Naive thymus-derived CD4-positive, alpha-beta T cell (primary cell): ENCODE data around the gene TPI1. TPM values are rescaled to one million over a fixed set of nuclear protein-coding genes. Genes with fewer than 3 reads are reported as not detected.
"Not testable (repeated sequence)": the region's sequence is repeated elsewhere in the genome, so short reads cannot be mapped to it uniquely, and the experiment has no call there.

ENCODE experiments used
- ATAC-seq: fragments of 150-1000 bp; cut with Tn5 transposase; 2 replicates; pipeline ENCODE4 v1.10.0; 2021; ENCODE audit warnings: mild to moderate bottlenecking, moderate library complexity
- CTCF ChIA-PET: fragments of 350-600 bp; sonication (Branson Sonifier 250); formaldehyde crosslinking; loops from one replicate; lab custom pipeline; 2021; ENCODE audit warnings: antibody characterized with exemption; lab: Charles Lee
- POLR2A ChIA-PET: fragments of 350-600 bp; sonication (Branson Sonifier 250); formaldehyde crosslinking; loops from one replicate; lab custom pipeline; 2021; ENCODE audit warnings: antibody characterized with exemption, inconsistent platforms; lab: Charles Lee
- DNase-seq, 9 donors: peaks; one replicate each; pipeline versions ENCODE4 v3.0.0 to v3.0.0-alpha.2; 2020 to 2022; ENCODE audit warnings: mixed read lengths in 1 of 9
- H3K27ac ChIP-seq: one replicate; pipeline ENCODE4 v1.7.0; 2013; ENCODE audit warnings: mild to moderate bottlenecking, low read depth, low read length, moderate library complexity
- H3K27me3 ChIP-seq, 2 donors: one replicate each; pipeline ENCODE4 v1.7.0; 2013; ENCODE audit warnings: low read length in 2 of 2, mild to moderate bottlenecking in 2 of 2, moderate library complexity in 2 of 2; ENCODE audit not compliant: control insufficient read depth in 2 of 2, insufficient read depth in 2 of 2
- H3K36me3 ChIP-seq, 3 experiments: 1 replicate in 2 of 3; 2 replicates in 1 of 3; pipeline ENCODE4 v1.7.0; 2013; ENCODE audit warnings: low read length in 3 of 3, mild to moderate bottlenecking in 3 of 3, moderate library complexity in 1 of 3; ENCODE audit not compliant: insufficient read depth in 3 of 3, control insufficient read depth in 2 of 3
- H3K4me1 ChIP-seq, 2 donors: one replicate each; pipeline ENCODE4 v1.7.0; 2013; ENCODE audit warnings: low read length in 2 of 2, mild to moderate bottlenecking in 2 of 2, moderate library complexity in 1 of 2; ENCODE audit not compliant: control insufficient read depth in 2 of 2, insufficient read depth in 2 of 2
- H3K4me3 ChIP-seq: 2 replicates; pipeline ENCODE4 v1.7.0; 2013; ENCODE audit warnings: mild to moderate bottlenecking, low read length
- H3K9me3 ChIP-seq, 3 experiments: 1 replicate in 2 of 3; 2 replicates in 1 of 3; pipeline ENCODE4 v1.7.0; 2013; ENCODE audit warnings: low read length in 3 of 3; ENCODE audit not compliant: control insufficient read depth in 2 of 3
- H3K27ac Mint-ChIP-seq, 9 donors: one replicate each; pipeline ENCODE4 v1.8.0; 2020 to 2022; ENCODE audit warnings: mixed read lengths in 9 of 9, mild to moderate bottlenecking in 8 of 9, moderate library complexity in 5 of 9, inconsistent platforms in 2 of 9
- H3K27me3 Mint-ChIP-seq, 5 donors: one replicate each; pipeline ENCODE4 v1.8.0; 2021 to 2022; ENCODE audit warnings: mixed read lengths in 5 of 5, mild to moderate bottlenecking in 1 of 5
- H3K36me3 Mint-ChIP-seq, 5 donors: one replicate each; pipeline ENCODE4 v1.8.0; 2020 to 2022; ENCODE audit warnings: mixed read lengths in 5 of 5, mild to moderate bottlenecking in 3 of 5, inconsistent platforms in 1 of 5
- H3K4me1 Mint-ChIP-seq, 7 donors: one replicate each; pipeline ENCODE4 v1.8.0; 2020 to 2022; ENCODE audit warnings: mixed read lengths in 7 of 7, mild to moderate bottlenecking in 3 of 7, inconsistent platforms in 1 of 7
- H3K4me3 Mint-ChIP-seq, 10 donors: one replicate each; pipeline ENCODE4 v1.8.0; 2020 to 2022; ENCODE audit warnings: mild to moderate bottlenecking in 10 of 10, mixed read lengths in 10 of 10, moderate library complexity in 6 of 10, inconsistent platforms in 2 of 10
- H3K9me3 Mint-ChIP-seq, 11 donors: one replicate each; pipeline ENCODE4 v1.8.0; 2020 to 2022; ENCODE audit warnings: mixed read lengths in 11 of 11, mild to moderate bottlenecking in 4 of 11, inconsistent platforms in 1 of 11, moderate library complexity in 1 of 11
- intact Hi-C, 2 donors: fragments of 100-400 bp; cut with micrococcal nuclease; formaldehyde crosslinking; loops; one replicate each; pipeline ENCODE4 v1.15.1; 2023
- polyA plus RNA-seq, 2 donors: library from polyadenylated mRNA; unstranded; fragments of 300-500 nt; fragmentation: Illumina TruSeq; gene quantifications; one replicate each; pipeline ENCODE4 v1.2.3, GENCODE V29; 2021
- total RNA-seq, 6 experiments: library from RNA in 5 of 6; stranded (reverse) in 5 of 6; gene quantifications; 1 replicate in 5 of 6; 2 replicates in 1 of 6; pipeline ENCODE4 v1.2.3 and lab custom pipeline; 2021 to 2026

The TPI1 gene
- total and polyA plus RNA-seq, 7 experiments from 2014 or later: 89.7 to 1,293 (median 163) TPM

GRCh38 chr12:6869049-6870021, 2.0 kb downstream of the TPI1 start:
- Mint-ChIP-seq H3K4me3 (peak overlapping the region; percentile 87 to 93 (median 89)), H3K27ac (peak overlapping the region; percentile 74 to 90 (median 80)), H3K27me3 (no peaks in the 10 kb centered on the region), H3K4me1 (peaks cover 36 to 59% (median 48%) of the 10 kb centered on the region in 7 donors), H3K36me3 (peaks cover 0 to 52% (median 9%) of the 10 kb centered on the region in 5 donors), H3K9me3 (no peaks in the 10 kb centered on the region)
- Histone ChIP-seq H3K27me3 (no peaks in the 10 kb centered on the region), H3K9me3 (no peaks in the 10 kb centered on the region), H3K36me3 (peaks cover 0 to 43% (median 6%) of the 10 kb centered on the region in 3 experiments), H3K4me3 (no peak overlapping the region), H3K27ac (peak overlapping the region; percentile 82), H3K4me1 (peaks cover 39 to 42% of the 10 kb centered on the region in 2 donors)
- intact Hi-C loops: loop anchor here (1.0 to 5.0 kb wide), 16 partner anchors 45 to 1828 kb away; partner anchors contain the start of genes C1R (in 2 of the 2), C12orf57 (in 1 of the 2), C1RL (in 1 of the 2) and ENO2 (in 1 of the 2)
- ATAC-seq (peak; percentile 16), DNase-seq (peak; percentile 72 to 89 (median 81))
- CTCF ChIA-PET: interaction anchor here (0.6 to 6.9 kb wide), 27 partner anchors 9 to 243 kb away, joined by 3 to 45 read pairs (median 4); partner anchors contain the start of genes C12orf57, C1RL, CDCA3 and ENO2
- POLR2A ChIA-PET: interaction anchor here (0.6 to 6.5 kb wide), 26 partner anchors 8 to 436 kb away, joined by 3 to 90 read pairs (median 4); partner anchors contain the start of genes C12orf57, CDCA3, MLF2 and P3H3

GRCh38 chr12:6870304-6870703, 3.0 kb downstream of the TPI1 start:
- not testable (repeated sequence) for DNase-seq, H3K27me3 Mint-ChIP-seq, H3K4me3 ChIP-seq, H3K9me3 Mint-ChIP-seq, H3K27me3 ChIP-seq, H3K9me3 ChIP-seq, ATAC-seq
- ChIA-PET POLR2A (interaction anchor here (0.6 to 4.4 kb wide), 5 partner anchors 9 to 75 kb away, joined by 3 to 46 read pairs (median 4); partner anchors contain the start of genes C12orf57, RNU7-1 and USP5), CTCF (interaction anchor here (0.5 to 6.9 kb wide), 12 partner anchors 15 to 238 kb away, joined by 3 to 45 read pairs (median 5); partner anchors contain the start of genes C12orf57, C1RL, CDCA3 and RNU7-1)
- H3K4me1 ChIP-seq: peaks cover 39 to 42% of the 10 kb centered on the region in 2 donors
- intact Hi-C loops: loop anchor here in 1 of 2 donors (5.0 kb wide), 2 partner anchors 378 to 1827 kb away; partner anchors contain the start of genes MRPL51, NCAPD2 and RIMKLB
- peak overlapping the region in 8 of 10 donors; percentile 14 to 95 (median 60) for H3K4me3 Mint-ChIP-seq
- H3K27ac Mint-ChIP-seq: peak overlapping the region in 8 of 9 donors; percentile 40 to 94 (median 66)
- H3K4me1 Mint-ChIP-seq: peaks cover 36 to 62% (median 53%) of the 10 kb centered on the region in 7 donors
- H3K27ac ChIP-seq: peak overlapping the region; percentile 77
- H3K36me3 ChIP-seq: peaks cover 3 to 33% (median 6%) of the 10 kb centered on the region in 3 experiments
- peaks cover 0 to 49% (median 5%) of the 10 kb centered on the region in 5 donors for H3K36me3 Mint-ChIP-seq

GRCh38 chr12:6871052-6871957, 4.0 kb downstream of the TPI1 start:
- Histone ChIP-seq H3K27me3 (no peaks in the 10 kb centered on the region), H3K27ac (peak overlapping the region; percentile 77), H3K4me3 (peak overlapping the region; percentile 98), H3K9me3 (no peaks in the 10 kb centered on the region), H3K36me3 (peaks cover 3 to 32% (median 6%) of the 10 kb centered on the region in 3 experiments), H3K4me1 (peaks cover 39 to 42% of the 10 kb centered on the region in 2 donors)
- Mint-ChIP-seq H3K36me3 (peaks cover 0 to 45% (median 3%) of the 10 kb centered on the region in 5 donors), H3K9me3 (no peaks in the 10 kb centered on the region), H3K4me1 (peaks cover 37 to 62% (median 53%) of the 10 kb centered on the region in 7 donors), H3K27me3 (no peaks in the 10 kb centered on the region), H3K4me3 (peak overlapping the region; percentile 87 to 95 (median 91)), H3K27ac (peak overlapping the region; percentile 74 to 94 (median 88))
- POLR2A ChIA-PET: interaction anchor here (0.5 to 4.6 kb wide), 10 partner anchors 17 to 148 kb away, joined by 3 to 70 read pairs (median 10); partner anchors contain the start of genes C12orf57, CDCA3, LPCAT3 and MLF2
- ATAC-seq: no peak
- intact Hi-C loops: loop anchor here in 1 of 2 donors (5.0 kb wide), 2 partner anchors 379 to 1826 kb away; partner anchors contain the start of genes MRPL51, NCAPD2 and RIMKLB
- CTCF ChIA-PET: interaction anchor here (0.6 to 6.9 kb wide), 12 partner anchors 8 to 237 kb away, joined by 3 to 45 read pairs (median 12); partner anchors contain the start of genes C1RL, CDCA3 and USP5
- DNase-seq: peak in 1 of 9 donors; percentile 58

GRCh38 chr12:6872073-6873048, 5.0 kb downstream of the TPI1 start:
- CTCF ChIA-PET: interaction anchor here (0.6 to 6.9 kb wide), 34 partner anchors 9 to 241 kb away, joined by 3 to 45 read pairs (median 4); partner anchors contain the start of genes C12orf57, C1RL, CDCA3 and LRRC23
- Mint-ChIP-seq H3K9me3 (no peaks in the 10 kb centered on the region), H3K27me3 (no peaks in the 10 kb centered on the region), H3K36me3 (peaks cover 0 to 48% (median 3%) of the 10 kb centered on the region in 5 donors), H3K27ac (peak overlapping the region; percentile 74 to 94 (median 88)), H3K4me3 (peak overlapping the region; percentile 87 to 95 (median 91)), H3K4me1 (peaks cover 37 to 62% (median 51%) of the 10 kb centered on the region in 7 donors)
- Histone ChIP-seq H3K4me1 (peaks cover 35 to 36% of the 10 kb centered on the region in 2 donors), H3K9me3 (no peaks in the 10 kb centered on the region), H3K27ac (peak overlapping the region; percentile 77), H3K36me3 (peaks cover 3 to 32% (median 6%) of the 10 kb centered on the region in 3 experiments), H3K4me3 (peak overlapping the region; percentile 98), H3K27me3 (no peaks in the 10 kb centered on the region)
- intact Hi-C loops: loop anchor here (1.0 to 5.0 kb wide), 21 partner anchors 19 to 1825 kb away; partner anchors contain the start of genes EMG1 (in 2 of the 2), ENO2 (in 2 of the 2), LPCAT3 (in 2 of the 2) and LRRC23 (in 2 of the 2)
- ATAC-seq (peak; percentile 61), DNase-seq (peak; percentile 66 to 92 (median 79))
- POLR2A ChIA-PET: interaction anchor here (0.5 to 4.6 kb wide), 43 partner anchors 8 to 317 kb away, joined by 3 to 70 read pairs (median 4); partner anchors contain the start of genes C12orf57, CD4, CDCA3 and ENO2
